ENCODE measurements around the gene NDUFA9. TPM values are rescaled to one million over a fixed set of nuclear protein-coding genes. Genes with fewer than 3 reads are reported as not detected.

The NDUFA9 gene
- total RNA-seq, 3 donors from 2014 or later = 149 to 164 (median 151) TPM

GRCh38 chr12:4649358-4649661 lies 396 bp downstream of the NDUFA9 start:
- Mint-ChIP-seq H3K9me3 (no peaks in the 10 kb centered on the region), H3K27me3 (ENCODE audit: low read depth) (no peaks in the 10 kb centered on the region), H3K36me3 (ENCODE audit: insufficient read depth) (peaks cover 6% of the 10 kb centered on the region), H3K4me1 (ENCODE audit: low read depth) (peaks cover 46% of the 10 kb centered on the region), H3K4me3 (peak overlapping the region; percentile 97)
- no peak for DNase-seq
- no peak for ATAC-seq

GRCh38 chr12:4653257-4653656 lies 4.3 kb downstream of the NDUFA9 start:
- peaks cover 27% of the 10 kb centered on the region for H3K36me3 Mint-ChIP-seq (ENCODE audit: insufficient read depth)
- no peaks in the 10 kb centered on the region for H3K27me3 Mint-ChIP-seq (ENCODE audit: low read depth)
- DNase-seq = no peak
- H3K4me3 Mint-ChIP-seq = no peak overlapping the region
- no peaks in the 10 kb centered on the region for H3K9me3 Mint-ChIP-seq
- peaks cover 45% of the 10 kb centered on the region for H3K4me1 Mint-ChIP-seq (ENCODE audit: low read depth)
- no peak for ATAC-seq

GRCh38 chr12:4653691-4654090 lies 4.8 kb downstream of the NDUFA9 start:
- no peaks in the 10 kb centered on the region for H3K9me3 Mint-ChIP-seq
- peaks cover 29% of the 10 kb centered on the region for H3K36me3 Mint-ChIP-seq (ENCODE audit: insufficient read depth)

GRCh38 chr12:4663971-4664505 lies 15.1 kb downstream of the NDUFA9 start:
- H3K36me3 Mint-ChIP-seq (ENCODE audit: insufficient read depth) = peaks cover 43% of the 10 kb centered on the region
- H3K9me3 Mint-ChIP-seq = no peaks in the 10 kb centered on the region
- no peak overlapping the region for H3K4me3 Mint-ChIP-seq
- ATAC-seq = no peak
- H3K27me3 Mint-ChIP-seq (ENCODE audit: low read depth) = no peaks in the 10 kb centered on the region
- DNase-seq = no peak
- no peaks in the 10 kb centered on the region for H3K4me1 Mint-ChIP-seq (ENCODE audit: low read depth)

More at GRCh38 chr12:4653691-4654090, 4.8 kb downstream of the NDUFA9 start:
- no peak overlapping the region for H3K4me3 Mint-ChIP-seq
- DNase-seq = no peak
- ATAC-seq = no peak
- H3K4me1 Mint-ChIP-seq (ENCODE audit: low read depth) = peaks cover 43% of the 10 kb centered on the region
- H3K27me3 Mint-ChIP-seq (ENCODE audit: low read depth) = no peaks in the 10 kb centered on the region

GRCh38 chr12:4665236-4665635 lies 16.3 kb downstream of the NDUFA9 start:
- no peaks in the 10 kb centered on the region for H3K4me1 Mint-ChIP-seq (ENCODE audit: low read depth)
- H3K4me3 Mint-ChIP-seq = no peak overlapping the region
- DNase-seq = no peak
- H3K27me3 Mint-ChIP-seq (ENCODE audit: low read depth) = no peaks in the 10 kb centered on the region
- no peaks in the 10 kb centered on the region for H3K9me3 Mint-ChIP-seq
- ATAC-seq = no peak
- H3K36me3 Mint-ChIP-seq (ENCODE audit: insufficient read depth) = peaks cover 49% of the 10 kb centered on the region

- H3K9me3 Mint-ChIP-seq = no peaks in the 10 kb centered on the region
- DNase-seq (no peak), ATAC-seq (no peak)
- H3K4me1 Mint-ChIP-seq (ENCODE audit: low read depth) = no peaks in the 10 kb centered on the region
- no peak overlapping the region for H3K4me3 Mint-ChIP-seq
- no peaks in the 10 kb centered on the region for H3K27me3 Mint-ChIP-seq (ENCODE audit: low read depth)
- H3K36me3 Mint-ChIP-seq (ENCODE audit: insufficient read depth) = peaks cover 36% of the 10 kb centered on the region
Observed at GRCh38 chr12:4679711-4680110, 30.8 kb downstream of the NDUFA9 start.

GRCh38 chr12:4681732-4682131 lies 32.8 kb downstream of the NDUFA9 start:
- Mint-ChIP-seq H3K9me3 (no peaks in the 10 kb centered on the region), H3K4me1 (ENCODE audit: low read depth) (no peaks in the 10 kb centered on the region), H3K4me3 (no peak overlapping the region), H3K36me3 (ENCODE audit: insufficient read depth) (peaks cover 52% of the 10 kb centered on the region), H3K27me3 (ENCODE audit: low read depth) (no peaks in the 10 kb centered on the region)
- no peak for DNase-seq
- no peak for ATAC-seq

GRCh38 chr12:4685317-4685716 lies 36.4 kb downstream of the NDUFA9 start:
- Mint-ChIP-seq H3K4me1 (ENCODE audit: low read depth) (no peaks in the 10 kb centered on the region), H3K4me3 (no peak overlapping the region), H3K36me3 (ENCODE audit: insufficient read depth) (peaks cover 57% of the 10 kb centered on the region), H3K27me3 (ENCODE audit: low read depth) (no peaks in the 10 kb centered on the region), H3K9me3 (no peaks in the 10 kb centered on the region)
- DNase-seq (no peak), ATAC-seq (no peak)

GRCh38 chr12:4690760-4691159 lies 41.8 kb downstream of the NDUFA9 start:
- Mint-ChIP-seq H3K4me3 (no peak overlapping the region), H3K27me3 (ENCODE audit: low read depth) (no peaks in the 10 kb centered on the region), H3K36me3 (ENCODE audit: insufficient read depth) (peaks cover 49% of the 10 kb centered on the region), H3K4me1 (ENCODE audit: low read depth) (no peaks in the 10 kb centered on the region), H3K9me3 (no peaks in the 10 kb centered on the region)
- no peak for ATAC-seq
- no peak for DNase-seq

Other genes with a start within 250 kb of the NDUFA9 start
- gene FGF6, start 203.3 kb upstream of the NDUFA9 start, total RNA-seq = not detected
- gene RAD51AP1, start 110.2 kb upstream of the NDUFA9 start, total RNA-seq = 10 to 100 TPM; 13.2 to 18.3 (median 14.2) TPM
- 10 to 100 TPM; 27.9 to 41.5 (median 34.1) TPM for gene DYRK4, start 86.9 kb upstream of the NDUFA9 start, total RNA-seq
- 1 to 10 TPM in 1 of 3 donors, under 1 TPM in 2; 0.65 to 1.1 (median 0.92) TPM for gene AKAP3, start 63 bp upstream of the NDUFA9 start, total RNA-seq
- gene GALNT8, start 71.3 kb downstream of the NDUFA9 start, total RNA-seq = under 1 TPM; 0.29 to 0.58 (median 0.57) TPM

Data from activated T-cell treated with anti-CD3 and anti-CD28 coated beads, Interleukin-2, amount 50 U/mL, for 4 hours (primary cell).